HG02884 (cell line): ENCODE results near the gene SLC16A13.

ENCODE experiments used
- ATAC-seq: cut with Tn5 transposase; IDR thresholded peaks from one replicate; pipeline ENCODE4 v1.9.1; 2021; ENCODE audit warnings: mild to moderate bottlenecking, moderate library complexity; ENCODE audit not compliant: unreplicated experiment

Gene SLC16A13

GRCh38 chr17:7011942-7012254 lies 23.9 kb upstream of the SLC16A13 start:
- no peak for ATAC-seq

- ATAC-seq = peak; percentile 70
These were observed 21.4 kb upstream of the SLC16A13 start for GRCh38 chr17:7014261-7014994.

DNA sequence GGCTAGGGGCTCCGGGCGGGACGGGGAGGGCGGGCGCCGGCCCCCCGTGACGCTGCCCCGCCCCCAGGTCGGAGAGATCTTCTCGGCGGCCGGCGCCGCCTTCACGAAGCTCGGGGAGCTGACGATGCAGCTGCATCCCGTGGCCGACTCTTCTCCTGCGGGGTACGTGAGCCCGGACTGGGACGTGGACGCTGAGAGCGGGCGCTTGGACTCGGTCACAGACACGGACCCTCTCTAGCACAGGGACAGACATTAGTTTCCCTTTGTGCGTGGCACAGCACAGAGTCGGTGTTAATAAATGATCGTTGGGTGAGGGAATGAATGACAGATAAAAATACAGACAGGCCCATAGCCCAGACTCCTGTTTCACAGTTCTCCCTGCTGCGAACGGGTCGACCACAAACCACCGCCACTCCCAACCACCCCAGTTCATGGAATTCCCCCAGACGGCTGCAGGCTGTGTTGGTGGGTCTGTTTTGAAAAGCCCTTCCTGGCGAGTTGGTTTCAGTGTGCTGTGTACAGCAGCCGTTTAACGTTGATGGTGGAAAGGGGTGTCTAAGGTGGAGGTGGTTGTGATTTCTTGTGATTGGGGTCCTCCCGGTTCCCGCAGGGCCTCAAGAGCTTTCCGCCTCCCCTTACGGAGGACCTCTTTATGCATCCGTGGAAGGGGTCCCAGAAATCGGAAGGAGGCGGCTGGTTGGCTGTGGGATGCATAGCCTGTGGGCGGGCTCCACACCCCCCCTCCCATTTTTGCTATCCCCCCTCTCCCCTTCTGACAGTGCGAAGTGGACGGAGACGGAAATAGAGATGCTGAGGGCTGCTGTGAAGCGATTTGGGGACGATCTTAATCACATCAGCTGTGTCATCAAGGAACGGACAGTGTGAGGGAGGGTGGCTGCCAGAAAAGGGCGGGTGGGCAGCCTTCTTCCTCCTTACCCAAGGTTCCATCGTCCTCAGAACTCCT lies 20.5 kb upstream of the SLC16A13 start:
- ATAC-seq = peak; percentile 19

- ATAC-seq = no peak
These were observed 19.4 kb upstream of the SLC16A13 start for GRCh38 chr17:7016418-7016817.

- ATAC-seq = no peak
These were observed 18.7 kb upstream of the SLC16A13 start for GRCh38 chr17:7016886-7017826.

DNA sequence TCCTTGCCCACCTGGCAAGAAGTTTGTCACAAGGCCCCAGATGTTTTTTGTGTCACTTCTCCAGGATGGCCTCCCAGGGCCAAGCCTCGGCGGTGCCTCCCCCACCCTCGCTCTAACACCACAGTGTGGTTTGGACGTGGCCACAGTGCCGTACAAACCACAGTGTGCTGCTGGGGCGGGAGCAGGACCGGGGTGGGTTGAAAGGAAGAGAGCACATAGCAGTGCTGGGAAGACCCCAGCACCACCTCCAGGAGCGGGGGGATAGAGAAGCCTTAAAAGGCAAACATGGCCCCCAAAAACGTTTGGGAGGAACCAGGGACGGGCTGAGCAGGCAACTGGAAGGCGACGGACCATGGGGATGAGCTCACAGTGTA lies 18.0 kb upstream of the SLC16A13 start:
- no peak for ATAC-seq

DNA sequence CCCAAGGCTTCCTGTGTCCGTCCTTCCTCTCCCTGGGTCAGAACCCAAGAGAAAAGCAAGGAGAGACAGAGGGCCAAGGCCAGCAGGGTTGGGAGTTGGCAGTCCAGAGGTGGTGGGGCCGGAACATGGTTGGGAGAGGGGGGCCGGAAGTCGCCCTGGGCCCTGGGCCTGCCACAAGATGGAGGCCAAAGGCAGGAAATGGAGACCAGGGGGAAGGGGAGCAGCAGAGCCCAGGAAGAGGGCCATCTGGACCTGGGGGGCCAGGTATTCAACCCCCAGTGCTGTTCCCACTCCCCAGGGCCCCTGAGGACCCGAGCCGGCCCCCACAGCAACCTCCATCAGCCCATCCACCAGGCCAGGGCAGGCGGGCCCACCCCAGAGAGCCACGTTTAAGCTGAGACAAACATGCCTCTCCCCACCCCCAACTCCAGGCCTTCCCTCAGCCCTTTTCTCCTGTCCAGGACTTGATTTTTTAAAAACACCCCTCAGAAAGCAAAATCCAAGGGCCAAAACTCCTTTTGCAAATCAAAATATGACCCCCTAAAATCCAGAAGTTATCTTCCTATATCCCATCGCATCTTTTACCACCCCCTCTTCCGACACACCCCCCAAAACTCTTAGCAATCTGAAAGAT lies 17.4 kb upstream of the SLC16A13 start:
- no peak for ATAC-seq

DNA sequence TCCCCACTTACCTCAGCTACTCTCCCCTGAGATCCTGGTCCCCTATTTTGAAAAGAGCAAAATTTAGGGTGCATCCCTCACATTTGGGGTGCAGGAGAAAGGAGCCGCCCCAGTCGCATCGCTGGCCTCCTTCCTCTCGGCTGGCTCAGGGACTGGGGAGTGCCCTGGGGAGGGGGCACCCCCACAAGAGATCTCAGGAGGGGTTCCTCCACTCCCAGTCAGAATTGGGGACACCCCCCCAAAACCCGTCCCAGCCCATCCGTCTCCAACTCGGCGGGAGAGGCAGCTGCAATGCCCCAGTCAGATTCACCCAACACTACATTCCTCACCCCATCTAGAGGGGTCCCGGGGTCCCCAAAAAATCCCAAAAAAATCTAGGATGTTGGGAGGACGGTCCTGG lies 16.4 kb upstream of the SLC16A13 start:
- ATAC-seq = no peak

DNA sequence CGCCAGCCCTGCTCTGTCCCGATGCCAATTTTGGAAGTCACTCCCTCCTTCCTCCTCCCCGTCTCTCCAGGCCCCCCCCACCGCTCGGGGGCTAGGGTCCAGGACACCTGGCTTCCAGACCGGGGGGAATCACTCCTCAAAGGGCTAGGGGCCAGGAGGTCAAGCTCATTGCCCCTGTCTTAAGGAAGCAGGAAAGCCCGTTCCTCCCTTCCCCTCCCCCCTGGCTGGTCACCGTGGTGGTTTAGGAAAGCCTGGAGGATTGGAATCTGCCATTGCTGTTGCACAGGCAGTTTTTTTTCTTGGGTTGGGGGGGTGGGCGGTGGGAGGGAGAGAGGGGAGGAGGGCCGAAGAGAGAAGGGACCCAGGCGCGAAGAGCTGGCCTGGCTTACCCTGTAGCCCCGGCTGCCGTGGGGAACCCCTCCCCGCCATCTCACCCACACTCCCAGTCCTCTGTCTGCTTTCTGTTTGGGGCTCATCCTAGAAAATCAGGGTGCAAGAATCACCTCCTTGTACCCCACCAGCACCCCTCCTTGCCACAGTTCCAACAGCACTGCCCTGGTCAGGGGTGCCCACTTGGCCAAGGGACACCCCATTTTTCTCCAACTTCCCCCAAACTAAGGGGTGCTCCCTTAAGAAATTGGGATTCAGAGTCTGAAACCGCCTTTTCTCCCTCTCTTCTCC lies 15.8 kb upstream of the SLC16A13 start:
- no peak for ATAC-seq

DNA sequence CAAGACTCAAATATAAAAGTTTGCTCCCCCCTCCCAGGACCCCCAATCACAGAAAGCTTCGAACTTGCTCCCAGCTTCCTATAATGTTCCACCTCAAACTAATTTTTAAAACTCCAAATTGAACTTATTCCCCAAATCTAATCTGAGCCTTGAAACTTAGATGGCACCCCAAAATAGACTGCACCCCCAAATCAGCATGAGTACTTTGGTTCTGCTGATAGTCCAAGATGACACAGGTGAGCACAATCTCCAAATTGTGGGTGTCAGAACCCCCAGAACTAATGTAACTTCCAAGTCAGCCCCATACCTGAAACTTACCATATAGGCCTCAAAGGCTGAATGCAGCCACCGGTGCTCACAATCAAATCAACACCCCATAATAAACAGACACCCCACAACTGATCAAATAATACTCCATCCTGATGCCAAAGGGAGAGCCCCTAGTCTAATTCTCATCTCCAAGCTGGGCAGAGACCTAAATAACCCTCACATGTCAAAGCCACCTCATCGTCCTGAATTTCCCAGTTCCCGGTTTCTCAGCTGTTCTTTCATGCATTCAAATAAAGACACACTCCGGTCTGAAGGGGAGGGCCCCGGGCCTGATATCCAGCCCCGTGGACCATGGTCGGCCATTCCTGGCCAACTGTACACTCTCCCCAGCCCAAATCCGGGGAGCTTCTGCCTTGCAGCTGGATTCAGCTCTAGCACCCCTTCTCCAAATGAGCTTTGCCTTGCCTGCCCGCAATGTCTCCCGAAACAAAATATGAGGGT lies 14.7 kb upstream of the SLC16A13 start:
- no peak for ATAC-seq

- no peak for ATAC-seq
These were observed 13.6 kb upstream of the SLC16A13 start for GRCh38 chr17:7021993-7022778.

- no peak for ATAC-seq
These were observed 12.8 kb upstream of the SLC16A13 start, which contains the start of gene BCL6B for GRCh38 chr17:7022781-7023571. Gene BCL6B (plus strand): TSS chr17:7023050. CDS start chr17:7023672, 622 bp downstream.

DNA sequence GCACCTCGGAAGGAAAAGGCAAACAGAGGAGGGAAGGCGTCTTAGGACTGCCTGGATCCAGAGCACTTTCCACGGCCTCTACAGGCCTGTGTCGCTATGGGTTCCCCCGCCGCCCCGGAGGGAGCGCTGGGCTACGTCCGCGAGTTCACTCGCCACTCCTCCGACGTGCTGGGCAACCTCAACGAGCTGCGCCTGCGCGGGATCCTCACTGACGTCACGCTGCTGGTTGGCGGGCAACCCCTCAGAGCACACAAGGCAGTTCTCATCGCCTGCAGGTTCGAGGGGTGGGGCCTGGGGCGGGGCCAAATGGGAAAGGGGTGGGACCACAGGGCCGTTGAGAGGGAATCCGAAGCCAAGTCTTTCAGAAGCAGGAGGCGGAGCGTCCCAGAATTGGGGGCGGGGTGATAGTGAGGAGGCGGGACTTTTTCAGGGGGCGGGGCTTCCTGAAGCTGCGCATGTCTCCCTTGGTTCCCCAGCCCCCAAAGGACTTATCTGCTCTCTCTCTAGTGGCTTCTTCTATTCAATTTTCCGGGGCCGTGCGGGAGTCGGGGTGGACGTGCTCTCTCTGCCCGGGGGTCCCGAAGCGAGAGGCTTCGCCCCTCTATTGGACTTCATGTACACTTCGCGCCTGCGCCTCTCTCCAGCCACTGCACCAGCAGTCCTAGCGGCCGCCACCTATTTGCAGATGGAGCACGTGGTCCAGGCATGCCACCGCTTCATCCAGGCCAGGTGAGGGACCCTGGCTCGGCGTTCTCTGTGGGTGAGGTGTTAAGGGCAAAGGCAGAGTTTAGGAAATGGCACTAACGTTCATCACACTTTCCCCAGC lies 12.0 kb upstream of the SLC16A13 start:
- no peak for ATAC-seq

DNA sequence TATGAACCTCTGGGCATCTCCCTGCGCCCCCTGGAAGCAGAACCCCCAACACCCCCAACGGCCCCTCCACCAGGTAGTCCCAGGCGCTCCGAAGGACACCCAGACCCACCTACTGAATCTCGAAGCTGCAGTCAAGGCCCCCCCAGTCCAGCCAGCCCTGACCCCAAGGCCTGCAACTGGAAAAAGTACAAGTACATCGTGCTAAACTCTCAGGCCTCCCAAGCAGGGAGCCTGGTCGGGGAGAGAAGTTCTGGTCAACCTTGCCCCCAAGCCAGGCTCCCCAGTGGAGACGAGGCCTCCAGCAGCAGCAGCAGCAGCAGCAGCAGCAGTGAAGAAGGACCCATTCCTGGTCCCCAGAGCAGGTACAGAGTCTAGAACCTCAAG lies 11.4 kb upstream of the SLC16A13 start:
- no peak for ATAC-seq

DNA sequence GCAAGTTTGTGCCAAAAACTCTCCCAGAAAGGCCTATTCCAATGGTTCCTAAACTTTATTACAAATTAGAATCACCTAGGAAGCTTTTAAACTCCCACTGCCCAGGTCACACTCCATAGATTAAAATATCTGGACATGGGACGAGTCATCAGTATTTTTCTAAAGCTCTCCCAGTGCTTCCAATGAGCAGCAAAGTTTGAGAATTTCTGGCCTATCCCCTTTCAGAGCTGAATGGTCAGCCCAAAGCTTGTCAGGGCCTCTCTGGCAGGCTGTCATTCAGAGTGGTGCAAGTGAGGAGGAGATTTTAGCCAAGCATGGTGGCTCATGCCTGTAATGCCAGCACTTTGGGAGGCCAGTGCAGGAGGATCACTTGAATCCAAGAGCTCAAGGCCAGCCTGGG lies 10.6 kb upstream of the SLC16A13 start:
- no peak for ATAC-seq

DNA sequence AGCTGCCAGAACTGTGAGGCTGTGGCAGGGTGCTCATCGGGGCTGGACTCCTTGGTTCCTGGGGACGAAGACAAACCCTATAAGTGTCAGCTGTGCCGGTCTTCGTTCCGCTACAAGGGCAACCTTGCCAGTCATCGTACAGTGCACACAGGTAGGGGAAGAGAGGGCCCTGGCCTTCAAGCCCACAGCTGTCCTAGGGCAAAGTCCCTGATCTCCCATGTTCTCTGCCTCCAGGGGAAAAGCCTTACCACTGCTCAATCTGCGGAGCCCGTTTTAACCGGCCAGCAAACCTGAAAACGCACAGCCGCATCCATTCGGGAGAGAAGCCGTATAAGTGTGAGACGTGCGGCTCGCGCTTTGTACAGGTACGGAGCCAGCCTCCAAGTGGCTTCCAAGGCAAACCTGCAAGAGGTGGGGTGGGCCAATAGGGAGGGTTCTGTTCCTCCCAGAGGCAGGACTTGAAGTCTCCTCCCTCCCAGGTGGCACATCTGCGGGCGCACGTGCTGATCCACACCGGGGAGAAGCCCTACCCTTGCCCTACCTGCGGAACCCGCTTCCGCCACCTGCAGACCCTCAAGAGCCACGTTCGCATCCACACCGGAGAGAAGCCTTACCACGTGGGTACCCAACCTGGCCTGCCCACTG lies 9.2 kb upstream of the SLC16A13 start:
- no peak for ATAC-seq
